ENCODE results near the gene HK2.
A peak's percentile ranks its signal among the peaks of the same experiment; 100 is the strongest.

The HK2 gene

DNA sequence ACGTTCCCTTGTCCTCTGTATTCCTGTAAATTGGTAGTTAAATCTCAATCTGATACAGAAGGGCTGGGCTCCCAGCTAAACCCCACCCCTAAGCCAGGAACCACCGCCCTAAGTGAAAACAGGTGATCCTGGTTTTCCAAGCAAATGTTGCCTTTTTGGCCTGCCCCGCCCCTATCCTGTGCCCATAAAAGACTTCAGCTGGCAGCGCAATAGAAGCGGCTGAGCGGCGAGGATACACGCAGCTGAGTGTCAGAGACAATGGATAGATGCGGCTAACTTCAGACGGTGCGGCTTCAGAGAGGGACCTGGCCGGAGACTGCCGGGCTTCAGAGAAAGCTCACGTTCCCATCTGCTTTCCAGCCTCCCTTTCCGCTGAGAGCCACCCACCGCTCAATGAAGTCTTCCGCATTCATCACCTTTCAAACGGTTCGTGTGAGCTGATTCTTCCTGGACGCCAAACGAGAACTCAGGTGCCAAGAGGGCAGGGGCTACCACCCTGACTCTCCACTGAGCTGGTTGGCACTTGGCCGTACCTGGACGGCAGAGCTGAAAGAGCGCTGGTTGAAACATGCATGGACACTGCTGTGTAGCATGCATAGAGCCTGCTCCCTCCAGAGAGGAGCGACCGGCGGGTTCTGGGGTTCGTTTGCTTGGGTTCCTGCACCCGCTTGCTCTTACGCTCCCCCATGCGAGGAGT, 75.0 kb downstream of the HK2 start:
- DNase-seq = no peak

DNA sequence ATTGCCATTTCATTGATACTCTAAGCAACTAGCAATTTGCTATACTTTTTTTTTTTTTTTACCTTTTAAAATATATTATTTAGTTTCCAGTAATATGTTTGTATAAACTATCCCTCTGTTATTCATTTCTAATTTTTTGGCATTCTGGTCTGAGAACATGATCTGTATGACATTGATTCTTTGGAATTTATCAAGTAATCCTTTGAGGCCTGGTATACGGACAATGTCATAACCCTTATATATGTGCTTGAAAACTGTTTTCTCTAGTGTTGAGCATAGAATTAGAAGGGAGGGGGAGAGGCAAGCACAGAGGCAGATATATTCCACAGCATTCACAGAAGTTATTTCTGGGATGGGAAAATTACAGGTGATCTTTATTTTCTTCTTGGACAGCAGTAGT, 76.3 kb downstream of the HK2 start:
- no peak for DNase-seq

DNA sequence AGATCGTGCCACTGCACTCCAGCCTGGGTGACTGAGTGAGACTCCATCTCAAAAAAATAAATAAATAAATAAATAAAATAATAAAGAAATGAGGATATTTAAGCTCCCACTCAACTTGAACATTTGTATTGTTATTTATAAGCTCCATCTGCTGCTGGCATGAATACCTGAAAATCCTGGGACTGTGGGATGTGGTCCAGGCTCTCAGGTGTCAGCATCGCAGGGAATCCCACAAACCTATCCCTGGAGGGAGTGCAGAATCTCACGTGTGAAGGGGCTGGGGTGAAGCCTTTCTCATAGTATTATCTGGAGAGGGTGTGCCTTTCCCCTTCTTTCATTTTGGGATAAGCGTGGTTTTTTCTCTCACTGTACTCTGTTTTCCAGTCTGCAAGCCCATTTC, 77.1 kb downstream of the HK2 start:
- no peak for DNase-seq

DNA sequence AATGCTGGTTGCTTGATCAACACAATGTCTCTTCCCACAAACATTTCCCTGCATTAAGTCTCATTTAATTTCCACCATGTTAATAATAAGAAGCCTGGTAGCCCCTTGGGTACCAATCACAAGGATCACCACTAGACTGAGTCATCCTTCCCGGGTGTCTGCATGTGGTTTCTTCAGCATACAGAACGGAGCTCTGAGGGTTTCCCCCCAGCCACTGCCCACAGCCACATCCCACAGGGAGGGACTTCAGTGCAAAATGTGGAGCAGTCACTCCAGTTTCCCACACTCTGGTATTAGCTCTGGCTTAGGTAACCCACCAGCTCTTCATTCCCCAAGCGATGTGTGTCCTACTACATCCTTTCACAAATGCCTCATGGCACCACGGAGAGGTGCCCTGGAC, 81.8 kb downstream of the HK2 start:
- DNase-seq = no peak

DNA sequence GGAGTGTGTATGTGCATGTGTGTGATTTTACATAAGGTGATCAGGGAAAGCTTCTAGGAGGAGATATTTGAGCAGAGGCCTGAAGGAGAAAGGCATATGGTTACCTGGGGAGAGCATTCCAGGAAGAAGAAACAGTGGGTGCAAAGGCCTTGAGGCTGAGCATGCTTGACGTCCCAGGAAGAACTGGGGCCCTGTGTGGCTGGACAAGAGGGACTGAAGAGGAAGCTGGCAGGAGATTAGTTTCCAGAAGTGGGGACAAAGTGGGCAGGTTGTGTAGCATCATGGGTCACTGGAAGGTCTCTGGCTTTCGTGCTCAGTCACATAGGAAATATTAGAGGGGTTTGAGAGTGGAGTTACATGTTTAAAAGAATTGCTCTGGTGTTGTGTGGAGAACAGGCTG, 82.5 kb downstream of the HK2 start:
- no peak for DNase-seq

DNA sequence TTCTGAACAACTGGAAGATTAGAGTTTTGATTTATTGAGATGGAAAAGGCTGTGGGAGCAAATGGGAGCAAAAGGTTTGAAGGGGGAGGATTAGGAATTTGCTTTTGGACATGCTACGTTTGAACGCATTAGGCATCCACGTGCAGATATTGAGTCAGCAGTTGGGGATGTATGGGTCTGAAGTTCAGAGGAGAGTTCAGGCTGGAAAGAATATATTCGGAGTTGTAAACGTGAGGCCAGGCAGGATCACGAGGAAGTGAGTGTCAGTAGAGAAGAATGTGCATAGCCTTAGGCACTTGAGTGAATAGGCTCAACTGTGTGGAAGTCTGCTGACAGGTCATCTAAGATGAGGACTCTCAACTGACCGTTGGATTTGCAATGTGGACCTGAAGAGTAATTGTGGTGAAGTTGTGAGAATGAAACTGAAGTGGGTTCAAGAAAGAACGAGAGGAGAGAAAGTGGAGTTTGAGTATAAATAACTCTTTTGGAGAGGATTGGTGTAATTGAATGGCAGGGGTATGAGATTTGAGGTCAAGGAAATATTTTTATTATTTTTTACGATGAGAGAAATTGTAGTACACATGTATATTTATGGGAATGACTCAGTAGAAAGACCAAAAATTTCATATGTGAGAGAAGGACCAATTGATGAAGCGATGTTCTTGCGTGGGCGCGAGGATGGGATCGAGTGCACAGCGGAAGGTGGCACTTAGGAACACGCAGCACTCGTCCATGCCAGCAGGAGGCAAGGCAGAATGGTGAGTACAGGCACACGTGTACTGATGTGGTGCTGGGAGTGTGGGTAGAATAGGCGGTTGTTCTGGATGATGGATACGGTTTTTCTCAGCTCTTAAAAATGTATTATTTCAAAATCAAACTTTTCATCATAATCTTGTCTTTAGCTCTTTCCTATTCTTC, 84.0 kb downstream of the HK2 start:
- no peak for DNase-seq

DNA sequence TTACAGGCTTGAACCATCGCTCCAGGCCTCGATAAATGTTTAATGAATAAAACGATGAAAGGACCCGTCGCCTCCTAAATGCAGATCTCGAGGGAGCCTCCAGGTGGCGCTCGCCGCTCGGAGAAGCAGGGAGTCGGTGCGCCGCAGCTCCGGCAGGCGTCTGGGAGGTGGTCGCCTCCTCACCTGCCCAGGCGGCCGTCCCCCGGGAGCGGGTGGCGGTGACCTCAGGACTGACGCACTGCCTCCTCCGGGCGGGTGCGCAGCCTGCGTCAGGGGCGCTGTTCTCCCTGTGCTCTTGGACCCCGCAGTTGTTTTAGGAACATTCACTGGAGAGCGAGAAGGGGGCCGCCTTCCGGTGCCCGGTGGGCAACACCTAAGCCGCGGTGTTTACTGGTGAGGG, 85.9 kb downstream of the HK2 start:
- peak; percentile 65 for DNase-seq

DNA sequence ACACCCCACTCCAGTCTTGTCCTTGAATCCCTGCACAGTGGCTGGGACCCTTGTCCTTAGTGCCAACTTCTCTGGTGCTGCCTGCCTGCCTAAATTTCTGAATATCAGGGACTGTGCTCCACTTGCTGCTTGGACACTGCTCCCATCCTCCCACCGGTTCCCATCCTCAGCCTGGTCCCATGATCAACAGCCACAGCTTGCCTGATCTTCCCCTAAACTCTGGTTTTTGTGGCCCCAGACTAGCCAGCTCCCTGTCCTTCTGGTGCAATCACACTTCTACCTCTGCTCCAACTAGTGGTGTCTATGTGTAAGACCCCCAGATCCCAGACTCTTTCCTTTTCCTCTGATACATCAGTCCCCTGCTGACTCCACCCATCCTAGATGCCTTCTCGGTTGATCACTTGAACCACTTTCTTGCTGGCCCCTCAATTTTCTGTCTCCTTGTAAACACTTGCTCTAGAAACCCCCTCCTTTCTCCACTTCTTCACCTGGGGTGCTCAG, 87.4 kb downstream of the HK2 start:
- no peak for DNase-seq

DNA sequence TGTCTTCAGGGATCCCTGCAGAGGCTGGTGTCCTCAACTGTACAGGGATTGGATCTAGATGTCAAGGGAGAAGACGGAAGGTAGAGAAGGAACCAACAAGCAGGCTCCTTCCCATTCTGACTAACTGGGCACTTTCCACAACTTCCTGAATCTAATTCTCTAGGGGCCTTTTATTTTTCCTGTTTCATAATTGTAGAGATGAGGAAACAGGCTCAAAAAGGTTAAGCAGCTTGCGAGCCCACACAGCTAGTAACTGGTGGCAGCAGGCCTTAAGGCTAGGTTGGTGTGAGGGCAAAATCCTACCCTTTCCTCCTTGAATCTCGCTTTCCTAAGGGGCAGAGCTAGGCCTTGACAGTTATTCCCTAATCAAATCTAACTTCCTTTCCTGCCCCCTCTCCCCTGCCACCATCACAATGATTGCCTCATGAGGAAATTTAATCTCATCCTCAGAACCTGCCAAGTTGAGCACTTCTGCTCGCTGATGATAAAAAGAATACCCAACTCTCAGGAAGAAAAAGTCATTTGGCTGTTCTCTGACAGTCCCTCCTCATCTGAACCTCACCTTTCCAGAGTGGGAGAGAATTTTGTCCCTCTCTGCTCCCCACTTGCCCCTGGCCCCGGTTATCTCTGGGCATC, 88.8 kb downstream of the HK2 start:
- DNase-seq = no peak

DNA sequence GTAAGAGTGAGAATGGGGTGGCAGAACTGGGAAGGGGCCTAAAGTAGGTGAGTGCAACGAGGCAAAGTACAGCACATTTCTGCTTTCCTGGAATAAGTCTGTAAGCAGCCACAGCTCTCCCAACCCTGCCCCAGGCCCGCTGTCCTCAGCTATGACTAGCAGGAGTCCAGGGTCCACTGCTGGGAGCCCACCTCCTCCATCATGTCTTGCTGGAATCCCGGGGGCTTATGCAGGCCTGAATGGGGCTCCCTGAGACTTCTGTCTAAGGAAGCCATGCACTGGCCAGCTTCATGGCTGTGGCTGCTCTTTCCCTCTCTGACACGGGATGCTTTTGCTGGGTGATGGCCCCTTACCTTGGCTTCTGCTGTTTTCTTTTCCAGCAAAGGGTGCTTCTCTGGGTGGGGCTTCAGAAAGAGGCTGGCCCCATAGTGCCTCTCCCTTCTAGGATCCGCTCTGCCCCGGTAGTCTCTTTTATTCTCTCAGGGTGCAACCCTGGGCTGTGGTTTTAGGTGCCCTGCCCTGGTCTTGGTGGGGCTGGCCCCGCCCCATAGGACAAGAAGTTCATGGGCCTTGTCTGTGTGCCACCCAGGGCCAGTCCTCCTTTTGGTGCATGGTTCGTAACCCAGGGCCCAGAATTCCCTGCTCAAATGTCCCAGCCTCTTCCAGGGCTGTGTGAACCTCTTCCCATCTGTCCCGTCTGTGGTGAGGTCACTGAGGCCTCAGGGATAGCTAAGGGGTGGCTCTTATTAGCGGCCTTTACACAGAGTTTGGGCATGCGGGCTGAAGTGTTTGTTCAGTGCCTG, 90.7 kb downstream of the HK2 start:
- DNase-seq = no peak

DNA sequence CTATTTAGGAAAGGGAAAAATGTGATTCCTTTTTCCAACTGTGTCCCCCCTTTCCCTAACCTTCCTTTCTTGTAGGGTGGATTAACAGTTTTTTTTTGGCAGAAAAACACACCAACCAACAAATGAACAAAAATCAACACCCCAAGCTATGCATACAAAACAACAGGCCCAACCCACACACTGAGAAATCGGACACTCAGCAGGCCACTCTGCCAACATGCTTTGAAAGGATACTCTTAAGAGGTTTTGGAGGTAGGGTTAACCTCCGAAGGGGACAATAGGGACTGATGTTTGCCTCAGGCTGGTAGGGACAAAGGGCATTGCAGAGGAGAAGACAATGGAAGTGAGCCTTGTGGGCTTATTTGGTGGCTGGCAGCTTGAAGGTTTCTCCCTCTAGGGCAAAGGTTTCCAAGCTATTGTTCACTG, 91.4 kb downstream of the HK2 start:
- no peak for DNase-seq

DNA sequence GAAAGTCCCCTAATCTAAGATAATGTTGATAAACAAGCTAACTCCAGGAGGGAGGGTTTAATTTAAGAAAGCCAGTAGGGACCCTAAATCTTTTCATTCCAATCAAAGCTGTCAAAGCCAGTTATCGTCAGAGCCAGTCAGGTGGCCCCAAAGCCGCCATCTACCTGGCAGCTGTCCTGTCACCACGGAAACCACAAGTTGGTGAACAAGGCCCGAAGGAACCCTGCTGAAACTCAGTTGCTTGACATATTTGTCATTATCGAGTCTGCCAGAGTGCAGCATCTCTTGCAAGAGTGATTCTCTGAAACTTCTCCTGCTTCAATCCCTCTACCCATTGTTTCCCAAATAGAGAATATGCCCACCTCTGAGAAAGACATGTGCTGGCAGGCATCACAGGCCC, 93.7 kb downstream of the HK2 start:
- no peak for DNase-seq

DNA sequence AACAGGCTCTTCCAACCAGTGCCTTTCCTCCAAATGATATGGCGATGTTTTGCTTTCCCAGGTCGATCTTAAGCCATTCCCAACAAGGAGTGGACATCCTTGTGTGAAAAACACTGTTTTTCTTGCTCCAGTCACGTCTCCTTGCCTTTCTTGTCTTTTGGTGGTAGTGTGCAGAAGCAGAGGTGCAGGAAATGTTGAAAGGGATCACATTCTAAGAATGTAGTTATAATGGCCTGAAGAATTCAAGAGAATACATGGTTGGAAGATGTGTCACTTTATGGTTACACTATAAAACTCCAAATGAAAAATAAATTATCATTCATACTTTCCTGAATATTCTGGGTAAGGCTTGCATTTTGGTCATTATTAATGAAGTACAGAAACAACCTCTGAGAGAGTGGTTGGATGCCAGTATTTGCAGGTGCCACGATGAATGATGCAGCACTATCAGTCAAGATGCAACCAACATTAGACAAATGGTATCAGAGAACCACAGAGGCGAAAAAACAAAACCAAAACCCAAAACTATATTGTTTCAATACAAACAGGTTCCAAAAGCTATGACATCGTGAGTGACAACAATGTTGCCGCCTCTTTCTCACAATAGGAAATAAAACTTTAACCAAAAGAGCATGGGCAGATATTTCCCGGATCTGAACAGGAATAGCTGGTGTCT, 97.0 kb downstream of the HK2 start:
- no peak for DNase-seq

DNA sequence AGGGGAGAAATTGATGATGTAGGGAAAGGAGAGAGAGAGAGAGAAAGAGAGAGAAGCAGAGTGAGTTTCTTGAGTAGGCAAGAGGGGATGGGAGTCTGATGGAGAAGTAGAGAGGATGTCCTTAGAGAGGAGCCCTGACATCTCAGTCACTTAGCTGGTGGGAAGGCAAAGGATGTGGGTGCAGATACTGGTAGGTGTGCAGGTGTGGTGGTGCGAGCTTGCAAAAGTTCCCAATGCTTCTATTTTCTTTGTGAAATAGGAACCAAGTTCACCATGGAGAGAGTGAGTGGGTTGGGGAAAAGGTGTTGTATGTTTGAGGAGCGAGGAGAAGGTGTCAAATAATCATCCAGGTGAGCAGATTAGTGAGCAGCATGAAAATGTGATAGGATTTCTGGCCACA, 98.0 kb downstream of the HK2 start:
- no peak for DNase-seq

DNA sequence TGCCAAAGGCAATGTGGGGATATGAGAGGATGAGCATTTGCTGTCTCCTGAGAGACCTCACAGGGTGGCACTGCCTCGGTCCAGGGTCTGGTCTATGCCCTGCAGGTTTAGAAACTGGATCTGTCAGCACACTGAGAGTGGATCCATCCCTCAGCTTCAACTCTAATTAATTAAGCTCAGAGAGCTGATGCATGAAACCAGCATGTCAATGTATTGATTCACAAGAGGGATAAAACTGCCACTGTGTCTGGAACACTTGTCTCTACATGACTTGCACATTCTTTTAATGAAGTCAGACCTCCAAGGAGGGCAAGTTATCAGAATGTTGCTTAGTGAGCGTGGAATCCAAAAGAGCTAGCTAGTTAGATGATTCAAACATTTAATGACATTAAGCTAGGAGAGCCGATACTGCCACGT, 102.1 kb downstream of the HK2 start:
- no peak for DNase-seq

DNA sequence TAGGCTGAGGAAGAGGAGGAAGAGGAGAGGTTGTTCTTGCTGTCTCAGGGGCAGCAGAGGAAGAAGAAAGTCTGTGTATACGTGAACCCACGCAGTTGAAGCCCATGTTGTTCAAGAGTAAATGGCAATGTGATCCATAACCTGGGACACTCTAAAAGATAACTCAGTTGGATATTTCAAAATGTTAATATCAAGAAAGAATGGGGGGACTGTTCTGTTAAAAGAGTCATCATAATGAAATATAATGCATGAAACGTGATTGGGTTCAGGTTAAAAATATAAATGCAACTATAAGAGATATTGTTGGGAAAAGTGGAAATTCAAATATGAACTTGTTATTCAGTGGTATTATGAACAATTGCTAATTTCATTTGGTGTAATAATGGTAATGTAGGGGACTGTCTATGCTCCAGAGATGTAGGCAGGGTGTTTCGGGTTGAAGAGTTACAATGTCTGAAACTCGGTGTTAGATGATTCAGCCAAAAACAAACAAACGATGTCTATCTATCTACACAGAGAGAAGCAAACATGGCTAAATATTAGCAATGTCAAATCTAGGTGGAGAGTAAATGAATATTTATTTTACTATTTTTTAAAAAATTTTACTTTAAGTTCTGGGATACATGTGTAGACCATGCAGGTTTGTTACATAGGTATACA, 103.4 kb downstream of the HK2 start:
- DNase-seq = no peak

DNA sequence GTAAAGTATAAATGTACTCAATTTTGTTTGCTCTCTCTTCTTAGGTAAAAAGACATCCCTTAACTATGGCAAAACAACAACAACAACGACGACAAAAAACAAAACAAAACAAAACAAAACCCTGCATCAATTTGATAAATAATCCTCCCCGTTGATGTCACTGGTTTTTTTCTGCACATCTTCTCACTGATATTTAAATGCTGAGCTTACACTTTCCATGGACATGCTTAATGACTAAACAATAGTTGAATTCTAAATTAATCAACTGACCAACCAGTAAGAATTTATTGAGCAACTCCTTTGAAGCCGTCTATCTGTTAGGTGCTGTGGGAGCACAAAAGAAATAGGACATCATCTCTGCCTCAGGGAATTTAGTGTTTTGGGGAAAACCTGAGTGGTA, 104.3 kb downstream of the HK2 start:
- no peak for DNase-seq

DNA sequence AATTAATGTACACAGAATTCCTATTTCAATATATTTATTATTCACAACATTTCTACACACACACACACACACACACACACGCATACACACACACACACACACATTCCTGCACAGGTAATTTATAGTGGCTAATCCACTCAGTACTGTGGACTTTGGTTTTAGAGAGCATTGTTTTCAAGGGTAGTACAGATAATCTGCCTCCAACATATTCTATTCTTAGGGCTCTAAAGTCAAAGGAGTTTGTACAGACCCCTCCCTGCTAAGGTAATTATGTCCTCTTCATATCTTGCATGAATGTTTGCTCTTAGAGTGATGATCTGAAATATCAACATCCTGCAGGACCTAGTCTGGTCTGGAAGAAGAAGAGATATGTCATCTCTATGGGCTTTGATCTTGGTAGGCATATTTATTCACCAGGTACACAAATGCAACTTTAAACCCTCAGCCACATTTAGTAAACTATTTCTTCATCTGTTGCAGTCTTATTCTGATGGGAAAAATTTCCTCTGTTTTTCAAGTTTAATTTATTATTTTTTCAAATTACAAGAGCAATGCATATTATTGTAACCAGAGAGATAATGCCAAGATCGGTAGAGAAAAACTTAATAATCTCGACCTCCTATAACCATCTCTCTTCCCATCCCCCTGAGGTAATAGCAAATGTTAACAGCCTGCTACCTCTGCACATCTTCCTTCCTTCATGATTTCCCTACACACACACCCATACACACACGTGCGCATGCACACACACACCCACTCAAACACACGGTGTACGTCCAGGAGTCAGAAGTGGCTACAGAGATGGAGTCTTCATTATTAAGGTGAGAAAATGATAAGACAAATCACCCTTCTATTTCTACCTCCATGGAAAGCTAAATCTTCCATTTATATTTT, 106.2 kb downstream of the HK2 start:
- no peak for DNase-seq

DNA sequence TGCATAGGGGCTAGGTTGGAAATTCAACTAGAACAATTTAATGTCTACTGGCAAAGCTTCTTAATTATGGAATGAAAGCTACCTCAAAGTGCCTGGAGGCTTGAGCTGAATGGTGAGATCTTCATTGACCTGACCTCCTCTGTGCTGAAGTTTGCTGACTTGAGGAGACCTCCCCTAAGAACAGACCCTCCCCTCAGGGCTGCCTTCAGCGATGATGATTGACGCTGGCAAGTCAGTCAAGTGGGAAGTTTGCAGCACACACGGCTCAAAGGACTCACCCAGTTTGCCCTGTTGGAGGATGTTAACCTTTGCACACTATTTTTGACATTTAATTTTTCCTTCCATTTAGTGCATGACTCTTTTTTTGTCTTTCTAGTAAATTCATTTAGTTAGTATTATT, 107.4 kb downstream of the HK2 start:
- no peak for DNase-seq

DNA sequence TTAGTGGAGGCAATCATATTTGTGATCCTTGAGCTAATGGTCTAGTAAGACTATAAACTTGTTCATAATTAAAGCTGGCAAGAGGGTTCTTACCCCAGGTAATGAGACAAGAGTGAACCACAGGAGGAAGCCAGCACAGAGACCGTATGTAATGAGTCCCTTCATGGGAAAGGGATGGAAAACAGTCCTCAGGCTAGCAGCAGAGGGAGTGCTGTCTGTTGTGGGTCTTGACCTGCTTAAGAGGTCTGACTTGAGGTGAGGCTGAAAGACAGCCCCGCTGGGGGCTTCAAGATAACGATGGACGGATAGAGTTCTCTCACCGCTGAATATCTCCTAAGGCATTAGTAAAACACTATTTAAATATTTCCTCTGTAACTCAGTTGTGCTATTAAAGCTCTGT, 108.3 kb downstream of the HK2 start:
- DNase-seq = no peak
